ENCODE data around the gene BBS2. TPM values are rescaled to one million over a fixed set of nuclear protein-coding genes. Genes with fewer than 3 reads are reported as not detected.
"Not testable (repeated sequence)": the region's sequence is repeated elsewhere in the genome, so short reads cannot be mapped to it uniquely, and the experiment has no call there.

Gene BBS2
- total RNA-seq, 1 donor from 2014 or later: 60.5 TPM

GRCh38 chr16:56525236-56525635, 5.4 kb upstream of the BBS2 start:
- DNase-seq: peak; percentile 26

GRCh38 chr16:56520251-56520577, 390 bp upstream of the BBS2 start:
- no peak for DNase-seq

DNA sequence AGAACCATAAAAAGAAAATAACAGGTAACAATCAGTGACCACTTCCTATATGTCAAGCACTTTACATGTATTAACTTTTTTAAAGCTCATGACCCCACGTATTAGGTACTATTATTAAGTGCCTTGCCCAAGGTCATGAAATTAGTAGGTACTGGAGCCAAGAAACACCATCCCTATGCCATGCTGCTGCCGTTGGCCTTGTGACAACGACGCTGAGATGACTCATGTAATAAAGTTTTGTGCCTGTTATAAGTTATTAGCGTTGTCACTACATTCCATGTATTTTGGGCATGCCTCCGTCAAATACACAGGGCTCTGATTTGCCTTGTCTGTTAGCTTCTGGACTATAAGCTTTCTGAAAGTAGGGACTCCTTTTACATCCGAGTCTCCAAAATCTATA, 1.4 kb downstream of the BBS2 start:
- DNase-seq: no peak

GRCh38 chr16:56517206-56517605, 2.6 kb downstream of the BBS2 start:
- no peak for DNase-seq

- DNase-seq: no peak
These were observed 4.2 kb downstream of the BBS2 start for GRCh38 chr16:56515665-56516064.

- no peak for DNase-seq
These were observed 5.0 kb downstream of the BBS2 start for GRCh38 chr16:56514845-56515244.

DNA sequence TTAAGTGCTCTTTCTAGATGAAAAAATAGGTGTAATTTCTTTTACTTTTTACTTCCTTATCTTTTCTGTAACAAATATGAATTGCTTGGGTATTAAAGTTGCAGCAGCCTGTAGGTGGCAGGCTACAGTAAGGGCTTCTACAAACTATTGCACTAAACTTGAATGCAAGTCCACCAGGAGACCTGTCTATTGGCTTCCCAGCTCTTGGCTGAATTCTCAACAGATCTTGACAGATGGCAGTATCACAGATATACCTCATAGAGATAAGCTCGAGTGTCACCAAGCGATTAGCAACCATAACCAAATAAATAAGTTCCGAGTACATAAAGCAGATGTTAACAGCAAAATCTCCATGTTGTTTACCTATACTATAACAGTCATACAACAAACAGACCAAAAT, 5.9 kb downstream of the BBS2 start:
- no peak for DNase-seq

DNA sequence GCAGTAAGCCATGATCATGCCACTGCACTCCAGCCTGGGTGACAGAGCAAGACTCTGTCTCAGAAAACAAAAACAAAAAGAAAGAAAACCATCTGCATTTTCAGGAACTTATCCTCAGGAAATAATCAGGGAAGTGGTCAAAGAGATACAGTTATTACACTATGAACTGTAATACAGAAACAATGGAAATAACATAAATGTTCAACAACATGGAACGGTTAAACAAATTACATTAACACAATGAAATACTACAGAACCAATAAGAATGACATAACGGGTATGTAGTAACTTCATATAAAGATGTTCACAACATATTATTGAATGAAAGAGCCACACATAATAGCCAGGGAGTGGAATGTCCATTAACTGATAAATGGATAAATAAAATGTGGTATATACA, 6.7 kb downstream of the BBS2 start:
- no peak for DNase-seq

GRCh38 chr16:56512025-56512424, 7.8 kb downstream of the BBS2 start:
- DNase-seq: no peak

DNA sequence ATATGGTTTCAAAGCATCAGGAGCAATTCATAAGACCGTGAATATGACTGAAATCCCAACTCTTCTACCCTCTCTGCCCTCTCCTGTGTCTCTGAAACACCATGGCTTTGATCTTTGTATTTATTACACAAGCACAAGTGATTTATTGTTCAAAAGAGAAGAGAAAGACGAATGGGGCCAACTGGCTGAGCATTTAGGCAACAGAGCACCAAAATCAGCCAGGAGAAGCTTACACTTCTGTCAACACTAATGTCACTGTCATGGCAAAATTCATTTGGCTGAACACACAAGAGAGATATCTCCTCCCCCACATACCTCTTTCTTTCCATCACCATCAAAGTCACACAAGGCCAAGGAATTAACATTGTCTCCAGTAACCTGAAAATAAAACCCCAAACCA, 9.3 kb downstream of the BBS2 start:
- no peak for DNase-seq

DNA sequence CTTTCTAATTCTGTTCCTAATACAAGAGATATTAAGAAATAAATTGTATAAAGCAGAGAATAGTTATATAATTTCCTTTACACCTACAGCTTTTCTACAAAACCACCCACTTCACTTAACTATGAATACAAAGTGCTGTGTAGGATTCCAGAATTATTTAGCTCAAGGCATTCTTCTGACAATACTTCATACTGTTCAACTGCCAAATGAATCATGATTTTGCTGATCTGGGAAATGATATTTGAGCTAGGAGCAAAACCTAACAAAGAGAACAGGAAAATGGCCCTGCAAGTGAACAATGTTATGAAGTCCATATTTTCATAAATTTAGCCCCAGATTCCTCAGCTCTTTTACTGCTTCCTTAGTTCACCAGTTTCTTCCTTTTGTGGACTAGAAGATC, 12.9 kb downstream of the BBS2 start:
- peak; percentile 74 for DNase-seq

DNA sequence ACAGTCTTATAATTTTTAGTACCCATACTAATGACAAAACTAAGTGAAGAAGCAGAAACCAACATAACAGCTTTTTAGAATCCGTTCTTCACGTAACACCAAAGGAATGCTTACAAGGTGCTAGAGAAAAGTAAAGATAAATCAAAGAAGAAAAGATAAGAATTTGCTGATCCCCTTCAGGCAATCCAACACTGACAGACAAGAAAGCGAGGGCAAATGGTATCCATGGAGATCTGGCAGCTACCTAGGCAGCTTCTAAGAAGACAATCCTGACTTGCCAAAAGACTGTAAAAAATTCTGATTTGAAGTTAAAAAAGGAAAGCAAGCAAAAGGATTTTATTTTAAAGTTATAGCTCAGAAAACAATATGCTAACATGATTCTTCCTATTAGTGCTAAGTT, 14.6 kb downstream of the BBS2 start:
- no peak for DNase-seq

- DNase-seq: no peak
These were observed 26.0 kb downstream of the BBS2 start for GRCh38 chr16:56493815-56494214.

- no peak for DNase-seq
These were observed 26.7 kb downstream of the BBS2 start for GRCh38 chr16:56493126-56493525.

DNA sequence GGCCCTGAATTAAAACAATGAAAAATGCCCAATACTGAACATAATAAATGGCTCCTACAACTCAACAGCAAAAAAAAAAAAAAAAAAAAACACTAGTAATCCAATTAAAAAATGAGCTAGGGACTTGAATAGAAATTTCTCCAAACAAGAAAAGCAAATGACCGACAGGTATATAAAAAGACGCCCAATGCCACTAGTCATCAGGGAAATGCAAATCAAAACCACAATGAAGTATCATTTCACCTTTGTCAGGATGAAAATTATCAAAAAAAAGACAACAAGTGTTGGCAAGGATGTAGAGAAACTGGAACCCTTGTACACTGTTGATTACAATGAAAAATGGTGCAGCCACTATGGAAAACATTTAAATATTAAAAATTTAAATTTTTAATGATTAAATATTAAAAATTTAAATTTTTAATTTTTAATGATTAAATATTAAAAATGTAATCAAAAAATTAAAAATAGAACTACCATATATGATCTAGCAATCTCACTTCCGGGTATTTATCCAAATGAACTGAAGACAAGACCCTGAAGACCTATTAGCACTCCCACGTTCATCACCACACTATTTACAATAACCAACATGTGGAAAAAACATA, 28.1 kb downstream of the BBS2 start:
- DNase-seq: no peak

GRCh38 chr16:56488868-56489267, 31.0 kb downstream of the BBS2 start:
- not testable (repeated sequence) for DNase-seq

- DNase-seq: no peak
These were observed 31.8 kb downstream of the BBS2 start for GRCh38 chr16:56488035-56488434.

DNA sequence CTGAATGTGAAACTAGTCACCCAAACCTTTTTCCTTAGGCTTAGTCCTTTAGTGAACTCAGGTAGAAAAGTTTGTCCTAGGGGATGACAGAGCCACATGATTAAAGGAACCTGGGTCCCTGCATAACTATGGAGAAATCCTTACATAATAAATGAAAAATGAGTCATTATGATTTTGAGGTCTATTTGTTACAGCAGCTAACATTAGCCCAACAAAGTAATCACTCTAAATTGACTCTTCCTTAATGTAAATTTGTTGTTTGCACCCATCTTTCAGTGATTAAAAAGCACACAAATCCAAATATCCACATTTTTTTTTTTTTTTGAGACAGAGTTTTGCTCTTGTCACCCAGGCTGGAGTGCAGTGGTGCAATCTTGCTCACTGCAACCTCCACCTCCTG, 36.4 kb downstream of the BBS2 start:
- DNase-seq: no peak

DNA sequence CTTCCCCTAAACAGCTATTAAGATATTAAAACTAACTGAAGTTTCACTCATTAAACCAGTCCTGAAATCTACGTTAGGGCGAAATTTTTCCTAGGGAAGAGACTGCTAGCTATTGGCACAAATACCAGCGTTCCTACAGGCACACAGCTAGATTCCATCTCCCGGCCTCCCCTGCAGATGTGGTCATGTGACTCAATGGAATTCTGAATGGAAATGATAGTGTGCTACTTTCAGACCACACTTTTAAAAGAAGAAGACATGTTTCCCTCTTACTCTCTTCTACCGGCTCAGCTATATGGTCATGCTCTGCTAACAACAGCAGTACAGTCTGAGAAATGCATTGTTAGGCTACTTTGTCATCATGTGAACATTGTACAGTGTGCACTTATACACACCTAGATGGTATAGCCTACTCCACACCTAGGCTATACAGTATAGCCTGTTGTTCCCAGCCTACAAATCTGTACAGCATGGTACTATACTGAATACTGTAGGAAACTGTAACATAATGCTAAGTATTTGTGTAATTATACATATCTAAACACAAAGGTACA, 37.1 kb downstream of the BBS2 start:
- DNase-seq: no peak

DNA sequence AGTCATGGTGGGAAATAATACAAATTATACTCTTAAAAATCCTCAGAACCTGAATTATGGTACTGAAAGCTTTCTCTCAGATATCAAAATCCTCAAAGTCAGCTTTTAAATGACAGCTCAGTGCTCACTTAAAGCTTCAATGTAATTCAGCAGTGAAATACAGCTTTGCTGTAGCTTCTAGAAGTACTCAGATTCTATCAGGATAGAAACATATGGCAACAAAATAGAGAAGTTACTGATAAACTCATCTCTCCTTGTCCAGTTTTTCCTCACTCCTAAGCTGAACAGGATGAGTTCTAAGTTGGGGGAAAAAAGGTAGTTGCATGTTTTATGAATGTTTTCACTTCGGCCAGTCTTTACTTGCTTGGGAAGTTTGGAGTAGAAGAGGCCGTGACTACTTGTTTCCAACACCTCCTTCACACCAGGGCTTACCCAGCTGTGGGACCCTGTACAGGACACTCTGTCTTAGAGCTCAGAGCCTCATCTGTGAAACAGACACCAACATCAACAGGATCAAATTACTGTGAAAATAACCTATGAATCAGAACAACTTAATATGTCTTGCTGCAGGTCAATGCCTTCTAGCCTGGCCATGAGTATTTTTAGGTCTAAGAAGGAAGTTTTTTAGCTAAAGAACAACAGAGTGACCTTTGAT, 38.2 kb downstream of the BBS2 start:
- DNase-seq: no peak

GRCh38 chr16:56480776-56481467, 38.9 kb downstream of the BBS2 start:
- no peak for DNase-seq

DNA sequence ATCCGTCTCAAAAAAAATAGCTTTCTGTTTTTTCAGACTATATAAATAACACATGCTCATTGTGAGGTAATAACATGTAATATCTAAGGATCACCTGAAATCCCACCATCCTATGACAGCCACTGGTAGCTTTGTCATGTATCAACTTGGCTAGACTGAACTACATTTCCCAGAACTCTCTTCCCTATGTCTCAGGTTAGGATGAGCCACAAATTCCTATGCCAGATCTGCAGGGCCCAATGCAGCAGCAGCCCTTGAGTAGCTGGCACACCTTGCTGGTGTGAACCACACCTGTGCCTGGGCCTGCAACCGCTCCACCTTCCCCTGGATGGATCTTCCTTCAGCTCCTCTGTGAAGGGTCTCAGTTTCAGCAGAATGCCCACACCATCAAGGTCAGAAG, 40.4 kb downstream of the BBS2 start:
- DNase-seq: no peak

DNA sequence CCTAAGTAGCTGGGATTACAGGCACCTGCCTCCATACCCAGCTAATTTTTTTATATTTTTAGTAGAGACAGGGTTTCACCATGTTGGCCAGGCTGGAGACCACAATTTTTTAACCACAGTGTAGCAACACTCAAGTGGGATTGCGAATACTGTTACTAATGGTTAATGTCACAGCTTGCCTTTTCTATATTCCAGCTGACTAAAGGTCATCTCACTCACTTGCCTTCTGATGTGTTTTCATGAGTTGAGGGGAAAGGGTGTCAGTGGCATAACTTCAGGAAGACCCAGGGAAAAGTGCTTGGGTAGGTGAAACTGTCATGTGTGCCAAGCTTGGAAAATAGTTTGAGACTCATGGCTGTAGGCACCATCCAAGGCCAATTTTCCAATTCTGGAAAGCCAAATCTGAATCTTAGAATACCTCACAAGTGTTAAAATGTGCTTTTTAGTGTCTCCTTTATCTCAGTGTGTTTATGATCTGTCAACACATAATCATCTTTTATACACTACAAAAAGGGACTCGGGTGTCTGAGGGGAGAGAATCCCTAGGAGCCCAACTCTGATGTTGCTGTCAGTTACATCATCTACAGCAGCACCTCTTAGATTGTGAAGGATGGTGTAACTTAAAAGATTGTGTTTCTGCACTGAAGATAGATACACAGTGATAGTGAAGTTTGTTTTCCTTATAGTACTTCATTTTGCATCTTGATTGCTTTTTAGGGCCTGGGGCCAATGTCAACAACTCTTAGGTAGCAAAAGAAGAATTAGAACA, 41.4 kb downstream of the BBS2 start:
- DNase-seq: no peak

All from skin of body (tissue), 2 donors.